HS-27A (cell line): Measurements from ENCODE around the gene CLASP1.
A peak's percentile ranks its signal among the peaks of the same experiment; 100 is the strongest.
"Not testable (repeated sequence)": the region's sequence is repeated elsewhere in the genome, so short reads cannot be mapped to it uniquely, and the experiment has no call there.

Experiments
- DNase-seq: peaks from one replicate; pipeline ENCODE4 v3.0.0-alpha.2; 2012; ENCODE audit warnings: low read depth, missing footprints

Gene CLASP1

GRCh38 chr2:121418494-121419058 lies 230.7 kb downstream of the CLASP1 start:
- DNase-seq, result no peak

- no peak for DNase-seq
Measured at GRCh38 chr2:121417826-121418225, 231.4 kb downstream of the CLASP1 start.

- DNase-seq, result no peak
Measured at GRCh38 chr2:121415727-121416126, 233.5 kb downstream of the CLASP1 start.

GRCh38 chr2:121412349-121412748 lies 236.9 kb downstream of the CLASP1 start:
- DNase-seq, result no peak

- DNase-seq, result no peak
Measured at GRCh38 chr2:121409966-121410365, 239.3 kb downstream of the CLASP1 start.

- no peak for DNase-seq
Measured at GRCh38 chr2:121409388-121409787, 239.9 kb downstream of the CLASP1 start.

- DNase-seq, result no peak
Measured at GRCh38 chr2:121408641-121409040, 240.6 kb downstream of the CLASP1 start.

GRCh38 chr2:121405233-121405632 lies 244.0 kb downstream of the CLASP1 start:
- no peak for DNase-seq

- DNase-seq, result no peak
Measured at GRCh38 chr2:121400201-121400600, 249.1 kb downstream of the CLASP1 start.

- no peak for DNase-seq
Measured at GRCh38 chr2:121398853-121399252, 250.4 kb downstream of the CLASP1 start.

GRCh38 chr2:121390082-121390692 lies 259.1 kb downstream of the CLASP1 start:
- DNase-seq, result no peak

GRCh38 chr2:121388371-121388770 lies 260.9 kb downstream of the CLASP1 start:
- no peak for DNase-seq

GRCh38 chr2:121387591-121388325 lies 261.5 kb downstream of the CLASP1 start:
- DNase-seq, result peak; percentile 31

GRCh38 chr2:121386707-121387106 lies 262.6 kb downstream of the CLASP1 start:
- no peak for DNase-seq

- no peak for DNase-seq
Measured at GRCh38 chr2:121386102-121386501, 263.2 kb downstream of the CLASP1 start.

- DNase-seq, result no peak
Measured at GRCh38 chr2:121382744-121383143, 266.5 kb downstream of the CLASP1 start.

- no peak for DNase-seq
Measured at GRCh38 chr2:121377646-121378045, 271.6 kb downstream of the CLASP1 start.

GRCh38 chr2:121376535-121377250 lies 272.6 kb downstream of the CLASP1 start:
- no peak for DNase-seq

GRCh38 chr2:121375621-121376159 lies 273.6 kb downstream of the CLASP1 start:
- DNase-seq, result no peak

GRCh38 chr2:121374412-121375075 lies 274.7 kb downstream of the CLASP1 start:
- DNase-seq, result not testable (repeated sequence)

- no peak for DNase-seq
Measured at GRCh38 chr2:121372721-121373353, 276.4 kb downstream of the CLASP1 start.
